ENCODE results near the gene RRAGB.

RRAGB gene

GRCh38 chrX:55709735-55710134 lies 7.8 kb upstream of the RRAGB start:
- DNase-seq (ENCODE audit: low read depth): no peak
- H3K4me3 ChIP-seq (replicated peaks; ENCODE audit: low read depth, low read length): no peak overlapping the region
- TF ChIP-seq CTCF (IDR thresholded peaks at IDR 0.05; ENCODE audit: low read length, missing control alignments): no peak

DNA sequence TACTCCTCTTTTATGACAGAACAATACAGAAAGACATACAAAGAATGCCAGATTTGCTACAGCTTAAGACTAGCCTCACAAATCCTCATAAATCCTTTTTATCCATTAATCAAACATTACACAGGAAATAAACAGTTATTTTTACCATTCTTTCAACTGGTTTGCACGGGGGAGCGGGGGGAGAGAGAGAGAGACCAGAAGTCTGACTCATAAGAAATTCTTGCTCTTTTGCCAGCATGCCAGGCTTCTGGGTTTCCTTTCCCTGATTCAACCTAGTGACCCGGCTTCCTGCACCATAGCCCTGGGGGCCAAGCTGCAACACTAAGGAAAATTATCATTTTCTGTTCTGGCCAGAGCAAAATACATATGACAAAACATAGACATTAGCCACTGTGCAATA lies 6.8 kb upstream of the RRAGB start:
- peak; percentile 65 for DNase-seq (ENCODE audit: low read depth)
- no peak overlapping the region for H3K4me3 ChIP-seq (replicated peaks; ENCODE audit: low read depth, low read length)
- no peak for TF ChIP-seq CTCF (IDR thresholded peaks at IDR 0.05; ENCODE audit: low read length, missing control alignments)

GRCh38 chrX:55713631-55714030 lies 3.9 kb upstream of the RRAGB start:
- DNase-seq (ENCODE audit: low read depth): no peak
- TF ChIP-seq CTCF (IDR thresholded peaks at IDR 0.05; ENCODE audit: low read length, missing control alignments): no peak
- no peak overlapping the region for H3K4me3 ChIP-seq (replicated peaks; ENCODE audit: low read depth, low read length)

DNA sequence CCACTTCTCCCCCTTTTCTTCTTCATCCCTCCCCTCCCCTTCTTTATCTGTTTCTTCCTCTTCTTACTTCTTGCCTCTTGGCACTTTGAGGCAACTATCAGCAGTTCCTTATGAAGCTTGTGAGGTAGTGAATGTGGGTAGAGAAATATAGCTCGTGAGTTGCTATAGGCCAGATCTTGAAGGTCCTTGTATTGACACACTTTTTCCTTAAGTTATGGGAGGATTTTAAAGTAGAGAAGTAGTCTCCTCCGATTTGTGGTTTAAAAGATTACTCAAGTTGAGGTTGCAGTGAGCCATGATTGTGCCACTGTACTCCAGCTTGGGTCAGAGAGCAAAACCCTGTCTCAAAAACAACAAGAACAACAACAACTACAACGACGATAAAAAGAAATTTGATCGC lies 3.4 kb upstream of the RRAGB start:
- H3K4me3 ChIP-seq (replicated peaks; ENCODE audit: low read depth, low read length): no peak overlapping the region
- DNase-seq (ENCODE audit: low read depth): no peak
- TF ChIP-seq CTCF (IDR thresholded peaks at IDR 0.05; ENCODE audit: low read length, missing control alignments): no peak

- no peak for DNase-seq (ENCODE audit: low read depth)
- TF ChIP-seq CTCF (IDR thresholded peaks at IDR 0.05; ENCODE audit: low read length, missing control alignments): no peak
- H3K4me3 ChIP-seq (replicated peaks; ENCODE audit: low read depth, low read length): no peak overlapping the region
Measured at GRCh38 chrX:55715847-55716246, 1.7 kb upstream of the RRAGB start.

GRCh38 chrX:55716937-55717336 lies 612 bp upstream of the RRAGB start:
- DNase-seq (ENCODE audit: low read depth): no peak
- H3K4me3 ChIP-seq (replicated peaks; ENCODE audit: low read depth, low read length): peak overlapping the region; percentile 31
- TF ChIP-seq CTCF (IDR thresholded peaks at IDR 0.05; ENCODE audit: low read length, missing control alignments): no peak

- no peak for DNase-seq (ENCODE audit: low read depth)
- no peak overlapping the region for H3K4me3 ChIP-seq (replicated peaks; ENCODE audit: low read depth, low read length)
- no peak for TF ChIP-seq CTCF (IDR thresholded peaks at IDR 0.05; ENCODE audit: low read length, missing control alignments)
Measured at GRCh38 chrX:55731826-55732225, 14.3 kb downstream of the RRAGB start.
